Panc1 (cell line): ENCODE measurements around the gene OR9K2. TPM values are rescaled to one million over a fixed set of nuclear protein-coding genes. Genes with fewer than 3 reads are reported as not detected.
A peak's percentile ranks its signal among the peaks of the same experiment; 100 is the strongest.

Source experiments
- ATAC-seq: fragments of 200-7000 bp; cut with Tn5 transposase; 2 replicates; pipeline ENCODE4 v1.9.1; 2020; ENCODE audit warnings: mild to moderate bottlenecking, moderate library complexity
- BruUV-seq: library from RNA; stranded (reverse); fragments of 400-500 nt; replicated peaks from 2 replicates; lab custom pipeline; 2021; lab: Mats Ljungman, UMichigan
- CTCF ChIA-PET: fragments of 300-600 bp; sonication (Branson Sonifier 250); formaldehyde crosslinking; loops from one replicate; lab custom pipeline; 2022; ENCODE audit warnings: antibody characterized with exemption; lab: Charles Lee
- POLR2A ChIA-PET: fragments of 300-600 bp; sonication (Branson Sonifier 250); formaldehyde crosslinking; loops from one replicate; lab custom pipeline; 2022; ENCODE audit warnings: antibody characterized with exemption; lab: Charles Lee
- DNase-seq: peaks from one replicate; pipeline ENCODE4 v3.0.0-alpha.2; 2010; ENCODE audit warnings: low read depth, low spot score
- H3K27ac ChIP-seq: 2 replicates; pipeline ENCODE4 v1.5.1; 2011; ENCODE audit warnings: mild to moderate bottlenecking, low read length, inconsistent platforms
- H3K27me3 ChIP-seq: fragments of 200-500 bp; sonication (Bioruptor generic); 2 replicates; pipeline ENCODE4 v1.6.0; 2014; ENCODE audit warnings: low read length, inconsistent platforms; ENCODE audit not compliant: control insufficient read depth, insufficient read depth
- H3K36me3 ChIP-seq: fragments of 200-500 bp; sonication (Bioruptor generic); 2 replicates; pipeline ENCODE4 v1.5.1; 2014; ENCODE audit warnings: inconsistent platforms, mild to moderate bottlenecking, low read length, moderate library complexity; ENCODE audit not compliant: control insufficient read depth, insufficient read depth
- H3K4me1 ChIP-seq: 2 replicates; pipeline ENCODE4 v1.5.1; 2011; ENCODE audit warnings: inconsistent platforms, mild to moderate bottlenecking, low read length, moderate library complexity; ENCODE audit not compliant: control insufficient read depth, insufficient read depth
- H3K4me3 ChIP-seq, 2 experiments: 2 replicates each; pipeline ENCODE4 v1.5.1; 2011 to 2012; ENCODE audit warnings: low read depth in 2 of 2, low read length in 2 of 2, mild to moderate bottlenecking in 2 of 2, inconsistent platforms in 1 of 2, moderate library complexity in 1 of 2
- H3K9me3 ChIP-seq: fragments of 200-500 bp; sonication (Bioruptor generic); 2 replicates; pipeline ENCODE4 v1.5.1; 2014; ENCODE audit warnings: low read depth, mild to moderate bottlenecking, inconsistent platforms, low read length, moderate library complexity; ENCODE audit not compliant: control insufficient read depth, insufficient read depth
- TCF7L2 ChIP-seq: IDR thresholded peaks from 2 replicates; pipeline ENCODE4 v1.6.1; 2011; ENCODE audit warnings: mild to moderate bottlenecking, low read depth, low read length, inconsistent platforms
- in situ Hi-C: cut with HindIII; loops from 2 replicates; pipeline ENCODE4 v1.10.0; 2016; ENCODE audit warnings: low sequenced_read_pairs, low pct_unique_long_range_greater_than_20kb
- intact Hi-C: fragments of 100-400 bp; cut with micrococcal nuclease; formaldehyde crosslinking; loops from one replicate; pipeline ENCODE4 v1.10.0; 2022; ENCODE audit not compliant: unreplicated experiment
- total RNA-seq: library from RNA; stranded (reverse); gene quantifications from one replicate; pipeline ENCODE4 v1.2.1, GENCODE V29; 2021; ENCODE audit not compliant: unreplicated experiment
- TF ChIP-seq, protein P1 (sequence below): fragments of 450-650 bp; IDR thresholded peaks from 2 replicates; pipeline ENCODE4 v1.5.1; 2017; ENCODE audit warnings: mild to moderate bottlenecking
- TF ChIP-seq, protein P2 (sequence below), 2 experiments: IDR thresholded peaks; 2 replicates each; pipeline ENCODE4 v1.6.1; 2011 to 2012; ENCODE audit warnings: low read depth in 2 of 2, control low read depth in 1 of 2, low read length in 1 of 2, mild to moderate bottlenecking in 1 of 2, moderate library complexity in 1 of 2; ENCODE audit not compliant: insufficient read depth in 1 of 2

Gene OR9K2
- total RNA-seq, 1 experiment from 2014 or later, result not detected

DNA sequence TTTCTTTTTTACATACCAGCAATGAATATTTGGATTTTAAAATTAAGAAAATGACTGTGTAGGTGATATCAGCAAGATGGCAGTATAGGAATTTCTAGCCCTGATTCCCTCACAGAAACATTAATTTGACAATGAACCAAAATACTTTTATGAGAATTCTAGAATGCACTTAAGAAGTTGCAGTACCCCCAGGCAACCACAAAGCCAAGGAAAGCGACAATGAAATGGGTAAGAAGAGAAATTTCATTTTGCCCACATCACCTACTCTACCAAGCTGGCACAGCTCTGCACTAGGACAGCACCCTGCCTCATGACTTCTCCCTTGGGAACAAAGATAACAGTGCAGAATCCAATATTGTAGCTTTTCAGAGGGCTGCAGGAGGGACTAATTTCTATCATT is 6.6 kb downstream of the OR9K2 start:
- no peak for DNase-seq
- Histone ChIP-seq H3K27me3 (no peaks in the 10 kb centered on the region; the same call in none of the 2 replicates), H3K36me3 (no peaks in the 10 kb centered on the region), H3K4me1 (no peaks in the 10 kb centered on the region), H3K9me3 (no peaks in the 10 kb centered on the region), H3K27ac (no peak overlapping the region), H3K4me3 (no peak overlapping the region)
- TF ChIP-seq, protein P1, sequence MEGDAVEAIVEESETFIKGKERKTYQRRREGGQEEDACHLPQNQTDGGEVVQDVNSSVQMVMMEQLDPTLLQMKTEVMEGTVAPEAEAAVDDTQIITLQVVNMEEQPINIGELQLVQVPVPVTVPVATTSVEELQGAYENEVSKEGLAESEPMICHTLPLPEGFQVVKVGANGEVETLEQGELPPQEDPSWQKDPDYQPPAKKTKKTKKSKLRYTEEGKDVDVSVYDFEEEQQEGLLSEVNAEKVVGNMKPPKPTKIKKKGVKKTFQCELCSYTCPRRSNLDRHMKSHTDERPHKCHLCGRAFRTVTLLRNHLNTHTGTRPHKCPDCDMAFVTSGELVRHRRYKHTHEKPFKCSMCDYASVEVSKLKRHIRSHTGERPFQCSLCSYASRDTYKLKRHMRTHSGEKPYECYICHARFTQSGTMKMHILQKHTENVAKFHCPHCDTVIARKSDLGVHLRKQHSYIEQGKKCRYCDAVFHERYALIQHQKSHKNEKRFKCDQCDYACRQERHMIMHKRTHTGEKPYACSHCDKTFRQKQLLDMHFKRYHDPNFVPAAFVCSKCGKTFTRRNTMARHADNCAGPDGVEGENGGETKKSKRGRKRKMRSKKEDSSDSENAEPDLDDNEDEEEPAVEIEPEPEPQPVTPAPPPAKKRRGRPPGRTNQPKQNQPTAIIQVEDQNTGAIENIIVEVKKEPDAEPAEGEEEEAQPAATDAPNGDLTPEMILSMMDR, result 0 out of 2 replicates have a peak, but pooled peaks have one; percentile 11
- TF ChIP-seq, protein P2, sequence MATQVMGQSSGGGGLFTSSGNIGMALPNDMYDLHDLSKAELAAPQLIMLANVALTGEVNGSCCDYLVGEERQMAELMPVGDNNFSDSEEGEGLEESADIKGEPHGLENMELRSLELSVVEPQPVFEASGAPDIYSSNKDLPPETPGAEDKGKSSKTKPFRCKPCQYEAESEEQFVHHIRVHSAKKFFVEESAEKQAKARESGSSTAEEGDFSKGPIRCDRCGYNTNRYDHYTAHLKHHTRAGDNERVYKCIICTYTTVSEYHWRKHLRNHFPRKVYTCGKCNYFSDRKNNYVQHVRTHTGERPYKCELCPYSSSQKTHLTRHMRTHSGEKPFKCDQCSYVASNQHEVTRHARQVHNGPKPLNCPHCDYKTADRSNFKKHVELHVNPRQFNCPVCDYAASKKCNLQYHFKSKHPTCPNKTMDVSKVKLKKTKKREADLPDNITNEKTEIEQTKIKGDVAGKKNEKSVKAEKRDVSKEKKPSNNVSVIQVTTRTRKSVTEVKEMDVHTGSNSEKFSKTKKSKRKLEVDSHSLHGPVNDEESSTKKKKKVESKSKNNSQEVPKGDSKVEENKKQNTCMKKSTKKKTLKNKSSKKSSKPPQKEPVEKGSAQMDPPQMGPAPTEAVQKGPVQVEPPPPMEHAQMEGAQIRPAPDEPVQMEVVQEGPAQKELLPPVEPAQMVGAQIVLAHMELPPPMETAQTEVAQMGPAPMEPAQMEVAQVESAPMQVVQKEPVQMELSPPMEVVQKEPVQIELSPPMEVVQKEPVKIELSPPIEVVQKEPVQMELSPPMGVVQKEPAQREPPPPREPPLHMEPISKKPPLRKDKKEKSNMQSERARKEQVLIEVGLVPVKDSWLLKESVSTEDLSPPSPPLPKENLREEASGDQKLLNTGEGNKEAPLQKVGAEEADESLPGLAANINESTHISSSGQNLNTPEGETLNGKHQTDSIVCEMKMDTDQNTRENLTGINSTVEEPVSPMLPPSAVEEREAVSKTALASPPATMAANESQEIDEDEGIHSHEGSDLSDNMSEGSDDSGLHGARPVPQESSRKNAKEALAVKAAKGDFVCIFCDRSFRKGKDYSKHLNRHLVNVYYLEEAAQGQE (IDR thresholded peaks at IDR 0.05; ENCODE audit: insufficient read depth in 1 of 2, low read depth in 2 of 2, low read length in 1 of 2), result no peak
- ChIA-PET CTCF (no interaction called here), POLR2A (no interaction called here)
- intact Hi-C loops (no loop called here), in situ Hi-C loops (no loop called here)
- BruUV-seq, result no TSS peak
- ATAC-seq, result no peak

DNA sequence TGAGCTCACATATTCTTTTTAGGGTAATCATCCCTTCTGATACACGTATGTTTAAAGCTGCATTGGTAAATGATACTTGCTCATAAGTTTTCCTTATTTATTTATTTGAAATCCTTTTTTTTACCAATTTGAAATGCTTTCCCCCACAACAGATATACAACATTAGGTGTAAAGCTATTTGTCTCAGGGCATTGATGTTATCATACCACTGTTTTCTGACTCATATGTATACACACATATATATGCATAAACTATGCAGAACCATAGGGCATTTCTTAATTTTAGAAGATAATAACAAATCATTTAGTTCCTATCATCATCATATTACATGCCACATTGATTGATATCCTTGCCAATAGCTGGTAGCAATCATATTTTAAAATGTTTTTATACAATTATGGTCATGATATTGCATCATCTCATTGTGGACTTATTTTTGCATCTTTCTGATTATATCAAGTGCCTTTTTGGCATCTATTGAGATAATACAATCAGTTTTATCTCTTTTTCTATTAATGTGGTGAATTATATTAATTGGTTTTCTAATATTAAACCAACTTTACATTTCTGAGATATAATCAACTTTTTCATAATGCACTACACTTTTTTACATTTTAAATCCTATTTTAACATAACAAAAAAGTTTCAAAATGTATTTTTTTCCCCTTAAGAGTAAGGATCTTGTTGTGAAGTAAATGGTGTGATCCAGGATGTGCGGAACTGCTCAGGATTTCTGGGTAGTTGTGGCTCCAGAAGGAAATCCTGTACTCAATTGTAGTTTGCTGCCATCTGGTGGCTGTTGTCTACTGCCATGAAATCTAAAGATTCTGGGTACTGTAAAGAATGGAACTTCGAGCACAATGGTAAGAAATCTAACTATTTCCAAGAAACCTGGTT is 16.7 kb downstream of the OR9K2 start:
- H3K27ac ChIP-seq, result no peak overlapping the region
- ChIA-PET CTCF (interaction anchor here (1.0 kb wide), 1 partner anchor 150 kb away, joined by 7 read pairs; no protein-coding TSS in a partner anchor), POLR2A (no interaction called here)
- no peaks in the 10 kb centered on the region for H3K9me3 ChIP-seq
- no peak overlapping the region for H3K4me3 ChIP-seq
- intact Hi-C loops (loop anchor here (5.0 kb wide), 1 partner anchor 151 kb away; no protein-coding TSS in a partner anchor), in situ Hi-C loops (no loop called here)
- peak; percentile 25 for DNase-seq
- ATAC-seq, result peak; percentile 78; the same call in 1 of the 2 replicates
- BruUV-seq, result no TSS peak
- H3K27me3 ChIP-seq, result peaks cover 2% of the 10 kb centered on the region; the same call in 1 of the 2 replicates
- no peaks in the 10 kb centered on the region for H3K36me3 ChIP-seq
- H3K4me1 ChIP-seq, result no peaks in the 10 kb centered on the region
- no peak for TF ChIP-seq TCF7L2
- TF ChIP-seq, protein P1, result peak; percentile 83
